Left lung (tissue), 10 donors: ENCODE measurements around the gene RBM10. TPM values are rescaled to one million over a fixed set of nuclear protein-coding genes. Genes with fewer than 3 reads are reported as not detected.

Experiments used
- ATAC-seq: fragments of 200-7000 bp; cut with Tn5 transposase; one replicate; pipeline ENCODE4 v1.9.1; 2020; ENCODE audit warnings: moderate library complexity
- DNase-seq, 4 donors: peaks; one replicate each; pipeline ENCODE4 v3.0.0-alpha.2; 2013 to 2020
- H3K27ac ChIP-seq, 2 donors: fragments of 200-600 bp; sonication (generic) in 1 of 2; one replicate each; pipeline versions ENCODE4 v1.5.0 to v1.8.0; 2020 to 2021
- H3K27me3 ChIP-seq, 2 donors: fragments of 200-600 bp; sonication (generic) in 1 of 2; one replicate each; pipeline versions ENCODE4 v1.5.0 to v1.8.0; 2020 to 2021
- H3K36me3 ChIP-seq, 2 donors: fragments of 200-600 bp; sonication (generic) in 1 of 2; one replicate each; pipeline versions ENCODE4 v1.5.0 to v1.8.0; 2020 to 2021
- H3K4me1 ChIP-seq, 2 donors: fragments of 200-600 bp; one replicate each; pipeline ENCODE4 v1.8.0; 2021
- H3K4me3 ChIP-seq, 2 donors: fragments of 200-600 bp; sonication (generic) in 1 of 2; one replicate each; pipeline versions ENCODE4 v1.5.0 to v1.8.0; 2020 to 2021; ENCODE audit warnings: mild to moderate bottlenecking in 1 of 2
- H3K9me3 ChIP-seq, 2 donors: fragments of 200-600 bp; sonication (generic) in 1 of 2; one replicate each; pipeline versions ENCODE4 v1.5.0 to v1.8.0; 2020 to 2021
- intact Hi-C, 2 donors: fragments of 100-400 bp; cut with DNase I; formaldehyde crosslinking; loops; one replicate each; pipeline versions ENCODE4 v1.11.2 to v1.14.2; 2022
- polyA plus RNA-seq, 6 donors: library from polyadenylated mRNA; unstranded; fragments of 120-200 nt; gene quantifications; one replicate each; pipeline ENCODE4 v1.2.1, GENCODE V29; 2013; ENCODE audit not compliant: insufficient read length in 6 of 6
- total RNA-seq, 2 donors: library from RNA; stranded (reverse); fragmentation: NEBNext Ultra II Directional; extraction: Animal tissue kit (Norgen Biotek cat#: 25700); gene quantifications; one replicate each; pipeline ENCODE4 v1.2.1, GENCODE V29; 2021
- TF ChIP-seq, protein P1 (sequence below), 2 donors: fragments of 200-600 bp; sonication (generic) in 1 of 2; IDR thresholded peaks; one replicate each; pipeline versions ENCODE4 v1.5.0 to v1.8.0; 2021; ENCODE audit warnings: antibody characterized with exemption in 2 of 2
- donor health status: DM: no; HTN: yes; CAD: no.
- donor health status: DM: no; HTN: no; CAD: no.

Gene RBM10
- total and polyA plus RNA-seq, 8 donors: 31.6 to 57.8 (median 51.0) TPM

DNA sequence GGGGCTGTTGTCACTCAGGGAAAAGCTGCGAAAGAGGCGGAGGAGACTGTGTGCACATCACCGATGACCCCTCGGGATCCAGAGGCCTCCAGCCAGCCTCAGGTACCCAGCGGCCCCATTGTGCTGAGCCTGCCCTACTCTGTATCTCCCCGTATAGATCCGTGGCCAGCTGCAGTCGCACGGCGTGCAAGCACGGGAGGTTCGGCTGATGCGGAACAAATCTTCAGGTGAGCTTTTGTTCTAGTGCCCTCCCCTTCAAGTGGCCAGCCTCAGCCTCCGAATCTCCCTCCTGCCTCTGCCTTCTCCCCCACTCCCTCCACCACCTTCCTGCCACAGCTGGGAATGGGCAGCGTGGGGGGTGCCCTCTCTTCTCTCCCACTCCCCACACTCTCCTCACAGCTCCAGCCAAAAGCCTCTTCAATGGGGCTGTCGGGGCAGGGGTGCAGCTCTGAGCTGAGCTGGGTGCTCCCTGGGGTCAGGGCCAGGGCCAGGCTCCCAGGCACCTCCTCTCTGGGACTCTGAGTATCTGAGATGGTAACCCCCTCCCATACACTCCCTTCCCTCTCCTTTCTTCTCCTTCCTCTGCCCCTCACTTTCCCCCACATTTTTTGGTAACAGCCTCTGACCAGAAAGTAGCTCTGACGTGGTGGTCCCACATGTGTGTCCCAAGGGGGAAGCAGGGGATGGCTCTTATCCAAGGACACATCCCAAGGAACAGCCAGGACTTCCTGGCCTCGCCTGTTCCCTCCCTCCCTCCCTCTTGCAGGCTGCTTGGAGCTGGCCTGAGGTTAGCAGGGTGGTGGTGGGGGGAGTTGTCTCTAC is 28.2 kb downstream of the RBM10 start:
- intact Hi-C loops: no loop called here
- ATAC-seq: no peak
- Histone ChIP-seq H3K27me3 (no peaks in the 10 kb centered on the region), H3K9me3 (no peaks in the 10 kb centered on the region), H3K4me1 (no peaks in the 10 kb centered on the region), H3K36me3 (peaks cover 0 to 89% of the 10 kb centered on the region in 2 donors), H3K4me3 (no peak overlapping the region), H3K27ac (no peak overlapping the region)
- TF ChIP-seq, protein P1, sequence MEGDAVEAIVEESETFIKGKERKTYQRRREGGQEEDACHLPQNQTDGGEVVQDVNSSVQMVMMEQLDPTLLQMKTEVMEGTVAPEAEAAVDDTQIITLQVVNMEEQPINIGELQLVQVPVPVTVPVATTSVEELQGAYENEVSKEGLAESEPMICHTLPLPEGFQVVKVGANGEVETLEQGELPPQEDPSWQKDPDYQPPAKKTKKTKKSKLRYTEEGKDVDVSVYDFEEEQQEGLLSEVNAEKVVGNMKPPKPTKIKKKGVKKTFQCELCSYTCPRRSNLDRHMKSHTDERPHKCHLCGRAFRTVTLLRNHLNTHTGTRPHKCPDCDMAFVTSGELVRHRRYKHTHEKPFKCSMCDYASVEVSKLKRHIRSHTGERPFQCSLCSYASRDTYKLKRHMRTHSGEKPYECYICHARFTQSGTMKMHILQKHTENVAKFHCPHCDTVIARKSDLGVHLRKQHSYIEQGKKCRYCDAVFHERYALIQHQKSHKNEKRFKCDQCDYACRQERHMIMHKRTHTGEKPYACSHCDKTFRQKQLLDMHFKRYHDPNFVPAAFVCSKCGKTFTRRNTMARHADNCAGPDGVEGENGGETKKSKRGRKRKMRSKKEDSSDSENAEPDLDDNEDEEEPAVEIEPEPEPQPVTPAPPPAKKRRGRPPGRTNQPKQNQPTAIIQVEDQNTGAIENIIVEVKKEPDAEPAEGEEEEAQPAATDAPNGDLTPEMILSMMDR (IDR thresholded peaks at IDR 0.05): no peak
- DNase-seq: peak in 1 of 4 donors; percentile 22

DNA sequence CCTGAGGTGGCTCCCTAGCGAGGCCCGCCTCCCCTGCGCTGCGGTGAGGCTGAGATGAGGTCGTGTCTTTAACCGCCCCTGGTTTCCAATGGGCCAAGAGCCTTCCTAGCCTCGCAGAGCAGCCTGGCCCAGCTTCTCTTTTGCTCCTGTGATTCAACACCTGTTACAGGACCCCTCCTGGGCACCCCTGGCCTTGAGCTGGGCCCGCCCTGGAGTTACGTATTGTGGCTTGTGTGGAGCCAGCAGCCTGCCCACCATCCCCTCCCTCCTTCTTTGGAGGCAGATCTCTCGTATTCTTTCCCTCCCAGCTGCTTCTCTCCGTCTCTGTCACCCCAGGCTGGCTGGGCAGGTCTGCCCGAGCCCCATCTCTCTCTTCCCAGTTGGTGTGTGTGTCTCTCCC is 29.4 kb downstream of the RBM10 start:
- no peaks in the 10 kb centered on the region for H3K27me3 ChIP-seq
- no peaks in the 10 kb centered on the region for H3K4me1 ChIP-seq
- intact Hi-C loops: no loop called here
- H3K4me3 ChIP-seq: no peak overlapping the region
- ATAC-seq: no peak
- peak in 1 of 4 donors; percentile 19 for DNase-seq
- TF ChIP-seq, protein P1 (IDR thresholded peaks at IDR 0.05): no peak
- no peak overlapping the region for H3K27ac ChIP-seq
- H3K9me3 ChIP-seq: no peaks in the 10 kb centered on the region
- H3K36me3 ChIP-seq: peaks cover 0 to 97% of the 10 kb centered on the region in 2 donors

DNA sequence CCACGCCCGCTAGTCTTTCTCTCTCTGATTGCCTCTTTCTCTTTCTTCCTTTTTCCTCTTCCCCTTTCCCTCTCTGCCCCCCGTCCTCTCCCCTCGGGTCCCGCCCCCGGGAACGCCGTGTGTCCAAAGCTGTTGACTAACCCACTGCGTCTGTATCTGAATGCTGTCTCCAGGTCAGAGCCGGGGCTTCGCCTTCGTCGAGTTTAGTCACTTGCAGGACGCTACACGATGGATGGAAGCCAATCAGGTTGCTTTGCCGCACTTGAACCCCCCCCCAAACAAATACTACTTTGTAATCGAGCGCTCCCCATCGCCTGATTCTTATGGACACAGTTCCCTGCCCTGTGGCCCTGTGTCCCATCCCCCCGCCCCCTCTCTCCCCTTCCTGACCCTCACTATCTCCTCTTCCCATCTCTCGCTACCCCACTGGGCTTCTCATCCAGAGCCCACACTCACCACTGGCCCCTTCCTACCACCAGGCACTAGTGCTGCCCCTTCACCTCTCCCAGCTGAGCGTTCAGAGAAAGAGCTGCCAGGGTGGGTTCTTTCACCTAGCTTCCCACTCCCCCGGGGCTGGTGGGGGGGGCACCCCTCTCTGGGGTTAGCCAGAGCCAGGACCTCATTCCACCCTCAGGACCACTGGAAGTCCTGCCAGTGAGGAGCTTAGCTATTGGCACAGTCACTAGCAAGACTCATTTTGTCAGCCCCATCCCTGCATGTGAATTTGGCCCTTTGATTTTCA is 30.0 kb downstream of the RBM10 start:
- intact Hi-C loops: no loop called here
- Histone ChIP-seq H3K27me3 (no peaks in the 10 kb centered on the region), H3K4me3 (no peak overlapping the region), H3K27ac (no peak overlapping the region), H3K4me1 (no peaks in the 10 kb centered on the region), H3K9me3 (no peaks in the 10 kb centered on the region), H3K36me3 (peaks cover 0 to 97% of the 10 kb centered on the region in 2 donors)
- no peak for ATAC-seq
- TF ChIP-seq, protein P1 (IDR thresholded peaks at IDR 0.05): no peak
- peak in 1 of 4 donors; percentile 14 for DNase-seq

DNA sequence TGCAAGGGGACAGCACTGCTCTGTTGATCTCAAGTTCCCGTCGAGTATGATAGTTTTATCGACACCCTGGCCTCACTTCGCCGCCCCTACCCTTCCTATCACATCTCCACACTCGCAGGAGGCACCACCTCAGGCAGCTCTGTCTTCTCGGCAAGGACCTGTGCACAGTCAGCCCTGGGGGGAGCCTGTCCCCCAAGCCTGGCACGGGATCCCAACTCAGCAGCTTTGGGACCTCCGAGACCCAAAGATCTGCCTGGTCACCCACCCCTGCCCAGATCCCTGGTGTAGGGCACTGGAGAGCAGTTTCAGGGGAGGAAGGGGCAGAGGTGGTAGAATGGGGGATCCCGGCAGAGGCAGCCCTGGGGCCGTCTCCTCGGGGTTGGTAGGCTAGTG is 30.6 kb downstream of the RBM10 start:
- no peaks in the 10 kb centered on the region for H3K9me3 ChIP-seq
- H3K27me3 ChIP-seq: no peaks in the 10 kb centered on the region
- TF ChIP-seq, protein P1 (IDR thresholded peaks at IDR 0.05): no peak
- H3K36me3 ChIP-seq: peaks cover 0 to 97% of the 10 kb centered on the region in 2 donors
- intact Hi-C loops: no loop called here
- H3K27ac ChIP-seq: no peak overlapping the region
- H3K4me3 ChIP-seq: no peak overlapping the region
- ATAC-seq (no peak), DNase-seq (peak in 1 of 4 donors; percentile 9)
- H3K4me1 ChIP-seq: no peaks in the 10 kb centered on the region

DNA sequence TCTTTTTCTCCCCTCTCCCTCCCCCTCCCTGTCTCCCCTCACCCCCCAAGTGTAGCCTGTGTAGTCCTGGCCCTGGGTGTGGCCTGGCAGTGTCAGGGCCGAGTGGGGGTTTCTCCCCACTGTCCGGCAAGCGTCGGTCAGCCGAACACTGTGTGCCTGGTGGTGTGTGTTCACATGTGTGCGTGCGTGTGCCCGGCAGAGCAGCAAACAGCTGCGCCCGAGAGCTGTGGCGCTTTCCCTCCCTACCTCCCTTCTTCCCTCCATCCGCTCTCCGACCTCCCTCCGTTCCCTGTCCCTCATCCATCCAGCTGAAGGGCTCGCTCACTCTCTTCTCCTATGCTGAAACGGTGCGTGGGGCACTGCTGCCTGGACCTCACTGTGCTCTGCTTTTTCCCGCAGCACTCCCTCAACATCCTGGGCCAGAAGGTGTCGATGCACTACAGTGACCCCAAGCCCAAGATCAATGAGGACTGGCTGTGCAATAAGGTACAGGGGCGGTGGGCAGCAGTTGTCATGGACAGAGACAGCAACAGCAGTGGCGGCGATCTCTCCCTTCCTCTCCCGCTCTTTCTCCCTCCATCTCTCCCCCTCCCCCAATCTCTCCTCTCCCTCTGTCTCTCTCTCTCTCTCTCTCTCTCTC is 31.2 kb downstream of the RBM10 start:
- no peak for ATAC-seq
- Histone ChIP-seq H3K9me3 (no peaks in the 10 kb centered on the region), H3K27me3 (no peaks in the 10 kb centered on the region), H3K36me3 (peaks cover 0 to 97% of the 10 kb centered on the region in 2 donors), H3K4me3 (no peak overlapping the region), H3K27ac (no peak overlapping the region), H3K4me1 (no peaks in the 10 kb centered on the region)
- TF ChIP-seq, protein P1 (IDR thresholded peaks at IDR 0.05): no peak
- DNase-seq: peak in 1 of 4 donors; percentile 19
- intact Hi-C loops: no loop called here
